Fibroblast of skin of scalp (primary cell): ENCODE results near the gene TMEFF2.

Source experiments
- DNase-seq: peaks from one replicate; pipeline ENCODE4 v3.0.0-alpha.2; 2013

TMEFF2 gene

DNA sequence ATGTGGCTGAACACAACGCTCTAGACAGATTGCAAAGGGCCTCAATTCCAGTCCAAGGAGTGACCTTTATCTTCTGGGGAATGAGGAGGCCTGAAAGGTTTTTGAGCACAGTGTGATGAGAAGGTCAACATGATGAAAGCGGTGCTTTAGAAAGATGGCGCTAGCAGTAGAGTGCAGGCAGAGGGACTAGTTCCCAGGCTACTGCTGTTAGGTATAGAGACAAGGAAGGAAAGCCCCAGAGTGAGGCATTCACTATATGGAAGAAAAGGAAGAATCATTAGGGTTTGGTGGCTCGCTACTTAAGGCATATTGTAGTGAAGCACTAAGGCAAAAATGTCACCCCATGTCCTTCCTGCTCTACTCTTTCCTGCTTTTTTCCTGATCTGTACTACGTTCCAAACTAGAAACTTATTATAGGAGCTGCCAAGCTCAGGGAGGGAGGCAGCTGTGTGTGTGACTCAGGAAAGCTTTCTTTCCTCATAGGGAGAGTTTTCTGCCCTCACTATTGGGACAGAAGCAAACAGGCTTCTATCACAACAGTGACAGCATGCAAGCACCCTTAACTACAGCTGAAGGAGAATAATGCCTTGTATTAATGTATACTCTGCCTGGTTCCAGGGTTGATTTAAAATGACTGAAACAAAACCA lies 187.0 kb downstream of the TMEFF2 start:
- DNase-seq, result peak; percentile 3

DNA sequence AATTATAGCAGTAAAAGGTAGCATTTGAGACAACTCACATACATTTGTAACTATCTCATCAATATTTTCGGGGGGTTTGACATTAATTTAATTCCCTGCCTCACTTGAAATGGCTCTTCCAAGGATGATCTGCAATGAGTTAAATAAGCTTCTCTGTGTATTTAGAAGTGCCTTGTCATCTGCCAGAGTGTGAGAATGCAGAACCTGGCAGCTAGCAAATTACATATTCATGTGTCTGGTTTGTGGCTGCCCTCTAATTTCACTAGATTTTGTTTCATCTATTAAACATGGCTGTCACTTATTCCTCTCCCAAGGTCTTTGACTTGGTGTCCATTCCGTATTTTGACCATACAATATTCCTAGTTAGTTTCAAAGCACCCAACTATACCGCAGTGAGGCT lies 189.5 kb downstream of the TMEFF2 start:
- DNase-seq, result no peak

DNA sequence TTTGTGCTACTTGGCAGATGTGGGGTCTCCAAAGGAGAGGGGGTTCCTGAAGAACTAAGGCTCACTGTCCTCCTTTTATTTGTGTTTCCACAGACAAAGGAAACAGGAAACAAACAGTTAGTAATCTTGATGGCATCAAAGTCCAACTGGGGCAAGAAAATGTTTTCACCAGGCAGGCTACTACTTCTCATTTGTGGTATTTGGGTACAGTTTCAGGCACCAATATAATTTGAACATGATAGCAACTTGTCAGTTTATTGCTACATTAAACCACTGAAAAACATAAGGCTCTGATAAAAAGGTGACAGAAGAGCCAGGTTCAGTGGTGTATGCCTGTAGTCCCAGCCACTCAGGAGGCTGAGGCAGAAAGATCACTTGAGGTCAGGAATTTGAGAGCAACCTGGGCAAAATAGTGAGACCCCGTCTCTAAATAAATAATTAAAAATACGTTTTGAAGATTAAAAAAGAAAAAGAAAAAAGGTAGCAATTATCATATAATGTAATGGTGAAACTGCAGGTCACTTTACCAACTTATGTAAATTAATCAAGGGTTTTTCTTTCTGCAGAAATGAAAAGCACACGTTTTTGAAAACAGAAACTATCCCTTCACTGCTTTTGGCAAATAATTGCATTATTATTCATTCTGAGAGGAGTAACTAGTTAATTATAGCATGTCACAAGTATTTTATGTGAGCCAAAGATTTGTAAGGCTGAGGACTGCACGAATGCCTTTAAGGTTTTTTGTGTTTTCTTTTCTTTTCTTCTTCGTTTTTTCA lies 190.4 kb downstream of the TMEFF2 start:
- no peak for DNase-seq

DNA sequence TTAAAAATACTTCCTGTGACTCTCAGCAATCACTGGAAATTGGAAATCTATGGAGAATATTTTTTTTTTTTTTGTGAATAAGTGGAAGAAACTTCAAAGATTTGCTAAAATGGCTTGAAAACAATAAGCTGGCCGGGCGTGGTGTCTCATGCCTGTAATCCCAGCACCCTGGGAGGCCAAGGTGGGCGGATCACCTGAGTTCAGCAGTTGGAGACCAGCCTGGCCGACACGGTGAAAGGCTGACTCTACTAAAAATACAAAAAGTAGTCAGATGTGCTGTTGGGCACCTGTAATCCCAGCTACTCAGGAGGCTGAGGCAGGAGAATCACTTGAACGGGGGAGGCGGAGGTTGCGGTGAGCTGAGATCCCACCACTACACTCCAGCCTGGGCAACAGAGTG lies 192.3 kb downstream of the TMEFF2 start:
- no peak for DNase-seq

DNA sequence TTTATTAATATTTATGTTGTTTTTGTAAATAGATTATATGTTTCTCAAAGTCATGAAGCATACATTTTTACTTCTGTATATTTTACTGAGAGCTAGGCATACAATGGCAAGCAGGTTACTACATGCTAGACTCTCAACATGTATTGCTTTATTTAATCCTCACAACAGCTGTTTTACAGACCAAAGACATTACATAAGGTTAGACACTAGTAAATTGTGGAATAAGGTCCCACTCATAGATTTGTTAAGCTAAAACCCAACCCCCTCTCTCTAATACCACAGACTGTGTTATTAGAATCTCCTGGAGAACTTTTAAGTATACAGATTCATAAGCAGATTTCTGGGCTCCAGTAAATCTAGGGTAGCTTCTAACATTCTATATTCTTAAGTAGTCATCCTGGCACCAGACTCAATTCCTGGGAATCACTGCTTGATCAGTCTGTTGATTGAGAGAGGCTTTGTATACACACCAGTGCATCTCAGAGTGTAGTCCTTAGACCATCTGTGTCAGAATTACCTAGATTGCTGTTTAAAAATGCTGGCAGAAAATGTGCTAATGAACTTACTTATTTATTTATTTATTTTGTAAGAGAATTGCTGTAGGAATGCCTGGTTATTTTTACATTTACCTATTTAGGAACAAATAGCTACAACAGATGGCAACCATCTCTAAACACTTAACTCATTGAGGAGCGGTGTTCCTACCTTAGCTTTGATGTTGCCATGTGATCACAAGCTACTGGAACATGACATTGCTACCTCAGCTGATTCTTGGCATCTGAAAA lies 194.3 kb downstream of the TMEFF2 start:
- DNase-seq, result no peak

DNA sequence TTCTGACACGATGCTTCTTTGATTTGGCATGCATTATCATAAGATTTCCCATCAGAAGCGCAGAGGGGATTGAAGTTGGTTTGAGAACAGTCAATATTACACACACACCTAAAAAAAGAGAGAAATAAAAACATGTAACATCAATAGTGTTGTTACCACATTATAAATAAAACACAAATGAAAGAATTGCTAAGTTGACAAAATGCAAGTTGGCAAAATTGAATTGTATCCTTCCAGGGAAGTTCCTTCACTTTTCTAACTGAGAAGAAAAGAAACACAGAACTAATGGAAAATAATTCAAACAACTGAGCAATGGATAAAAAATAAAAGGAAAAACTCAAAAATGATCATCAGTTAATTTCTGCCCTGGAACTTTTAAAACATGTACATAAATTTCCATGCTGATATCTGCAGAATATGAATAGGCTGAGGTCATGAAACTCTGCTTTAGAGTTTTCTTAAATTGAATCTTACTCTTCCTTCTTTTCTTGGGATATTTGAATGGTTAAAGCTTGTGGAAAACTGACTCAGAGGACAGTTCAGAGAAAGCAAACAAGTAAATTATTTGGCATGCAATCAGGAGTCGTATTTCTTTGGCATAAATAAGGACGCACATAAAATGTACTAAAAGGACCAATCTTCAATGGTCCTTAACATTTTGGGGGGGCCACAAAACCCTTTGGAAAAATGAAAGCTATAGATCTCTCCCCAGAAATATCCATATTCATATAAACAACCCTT lies 195.5 kb downstream of the TMEFF2 start:
- DNase-seq, result no peak

DNA sequence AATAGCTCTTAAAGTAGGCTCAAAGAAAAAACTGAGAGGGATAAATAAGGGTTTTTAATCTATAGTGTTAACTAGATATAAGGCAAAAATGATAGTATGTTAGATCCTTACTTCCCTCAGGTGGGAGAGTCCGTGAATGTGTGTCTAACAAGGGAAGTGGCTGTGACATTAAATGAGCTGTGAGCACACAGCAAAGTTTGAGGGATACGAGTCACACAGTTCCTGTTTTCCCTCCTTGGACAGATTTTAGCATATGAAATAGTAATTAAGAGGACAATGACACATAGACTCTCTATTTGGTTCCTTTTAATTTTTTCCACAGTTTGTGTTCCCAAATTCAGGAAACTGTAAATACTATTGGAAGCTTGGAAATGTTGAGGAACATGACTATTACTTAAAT lies 199.4 kb downstream of the TMEFF2 start:
- DNase-seq, result no peak

DNA sequence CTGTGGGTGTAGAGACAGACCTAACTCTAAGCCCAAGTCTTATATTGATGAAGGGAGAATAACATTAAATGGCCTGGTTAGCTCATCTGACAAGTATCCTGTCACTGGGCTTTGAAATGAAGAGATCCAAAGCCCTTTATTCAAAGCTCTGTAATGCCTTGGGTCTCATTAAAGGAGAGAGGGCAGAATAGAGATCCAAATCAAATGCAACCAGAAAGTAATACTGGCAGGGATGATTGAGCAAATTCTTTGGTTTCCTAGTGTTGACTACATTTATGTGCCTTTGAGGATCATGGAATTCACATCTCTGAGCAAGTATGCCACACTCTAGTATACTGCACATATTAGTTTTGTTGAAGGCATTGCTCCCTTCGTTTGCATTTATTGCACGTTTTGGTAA lies 200.0 kb downstream of the TMEFF2 start:
- peak; percentile 29 for DNase-seq

DNA sequence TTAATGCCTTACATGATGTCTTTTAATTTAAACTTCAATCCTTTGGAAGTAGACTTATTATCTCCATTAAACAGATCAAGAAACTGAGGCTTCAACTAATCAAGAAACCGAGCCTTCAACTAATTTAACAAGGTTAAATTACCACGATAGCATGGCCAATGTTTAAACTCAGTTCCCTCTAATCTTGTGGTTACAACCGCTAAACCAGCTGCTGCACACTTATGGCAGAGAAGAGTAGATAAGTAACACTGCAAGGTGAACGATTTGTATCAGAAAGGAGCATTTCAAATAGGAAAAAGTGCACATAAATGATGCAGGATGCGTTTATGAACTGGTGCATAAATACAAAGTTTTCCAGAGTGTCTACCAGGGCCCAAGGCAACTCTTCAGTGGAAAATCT lies 203.3 kb downstream of the TMEFF2 start:
- no peak for DNase-seq

DNA sequence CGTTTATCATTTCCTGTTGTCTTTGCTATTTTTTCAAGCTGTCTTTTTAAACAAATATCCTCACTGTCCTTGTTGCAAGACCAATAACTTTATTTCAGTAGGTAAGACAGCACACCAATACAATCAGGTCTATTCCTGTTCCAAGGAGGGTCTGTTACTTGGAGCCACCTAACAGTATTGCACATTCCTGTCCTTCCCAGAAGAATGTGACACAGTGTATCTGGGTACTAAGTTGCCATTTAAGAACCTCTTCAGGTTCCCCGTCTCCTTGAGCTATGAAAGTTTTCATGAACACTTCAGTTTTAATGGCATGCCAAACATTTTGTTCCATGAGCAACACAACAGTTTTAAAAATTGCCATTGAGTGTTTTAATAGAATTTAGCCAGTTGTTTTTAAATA lies 209.0 kb downstream of the TMEFF2 start:
- DNase-seq, result no peak

DNA sequence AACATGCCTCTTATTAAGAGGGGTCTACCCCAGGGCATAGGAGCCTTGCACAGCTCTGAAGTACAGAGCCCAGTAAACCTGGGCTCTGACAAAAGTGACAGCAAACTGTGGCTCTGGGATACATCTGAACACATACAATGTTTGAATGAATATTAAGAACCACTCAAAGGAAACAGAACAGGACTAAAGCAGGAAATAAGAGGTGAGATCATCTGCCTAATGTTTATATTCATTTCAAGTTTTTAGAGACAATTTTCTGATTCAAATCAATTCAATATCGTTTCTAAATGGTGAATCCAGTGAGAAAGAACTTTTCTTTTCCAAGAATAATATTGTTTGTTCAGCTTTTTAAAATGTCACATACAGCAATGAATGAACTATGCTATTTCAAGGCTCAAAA lies 211.1 kb downstream of the TMEFF2 start:
- DNase-seq, result no peak

DNA sequence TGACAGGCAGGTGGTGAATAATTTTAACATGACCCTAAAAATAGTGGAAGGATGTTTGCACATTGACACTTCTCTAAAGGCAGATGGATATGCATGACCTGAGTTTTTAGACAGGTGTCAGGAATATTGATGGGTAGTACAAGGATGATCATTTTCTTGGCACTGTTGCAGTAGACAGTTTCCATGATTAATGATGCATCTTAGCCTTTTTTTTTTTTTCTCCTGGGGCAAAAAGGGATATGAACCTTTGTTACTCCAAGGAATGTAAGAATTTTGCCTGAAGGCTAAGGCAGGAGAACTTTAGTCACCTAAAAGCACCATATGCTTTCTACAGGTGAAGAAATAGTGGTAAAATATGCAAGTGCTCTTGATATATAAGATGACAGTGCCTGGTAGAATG lies 211.5 kb downstream of the TMEFF2 start:
- no peak for DNase-seq

DNA sequence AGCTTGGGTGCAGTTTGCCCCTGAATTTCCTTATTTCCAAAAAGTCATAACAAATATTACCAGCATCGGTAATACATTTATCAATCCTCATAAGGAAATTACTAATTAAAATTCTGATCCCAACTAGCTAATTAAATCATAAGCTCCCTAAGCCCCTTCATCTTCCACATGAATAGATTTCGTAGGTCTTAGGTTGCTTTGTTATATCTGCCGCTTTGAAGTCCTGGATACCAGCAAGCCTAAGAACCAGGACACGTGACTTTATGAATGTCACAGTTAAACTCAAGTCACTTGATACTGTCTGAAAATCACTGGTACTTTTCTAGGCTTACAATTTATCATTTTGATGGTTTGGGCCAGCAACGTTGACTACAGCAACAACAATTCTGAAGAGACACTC lies 213.0 kb downstream of the TMEFF2 start:
- DNase-seq, result no peak

DNA sequence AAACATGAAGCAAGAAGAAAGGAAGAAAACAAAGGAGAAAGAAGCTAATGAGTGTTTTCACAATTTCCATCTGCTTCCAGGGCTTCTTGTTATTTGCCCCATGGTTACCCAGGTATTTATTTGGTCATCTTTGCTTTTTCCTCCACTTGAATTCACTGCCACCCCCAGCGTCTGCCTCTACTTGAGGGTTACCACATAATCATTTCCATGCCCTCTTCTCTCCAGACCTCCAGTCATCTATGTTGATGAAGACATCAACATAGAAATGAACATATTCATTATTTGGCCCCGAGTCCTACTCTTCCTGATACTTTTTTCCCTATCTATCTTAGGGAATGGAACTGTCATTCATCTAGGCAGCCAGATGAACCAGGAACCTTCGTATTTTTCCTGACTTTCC lies 214.2 kb downstream of the TMEFF2 start:
- DNase-seq, result no peak

DNA sequence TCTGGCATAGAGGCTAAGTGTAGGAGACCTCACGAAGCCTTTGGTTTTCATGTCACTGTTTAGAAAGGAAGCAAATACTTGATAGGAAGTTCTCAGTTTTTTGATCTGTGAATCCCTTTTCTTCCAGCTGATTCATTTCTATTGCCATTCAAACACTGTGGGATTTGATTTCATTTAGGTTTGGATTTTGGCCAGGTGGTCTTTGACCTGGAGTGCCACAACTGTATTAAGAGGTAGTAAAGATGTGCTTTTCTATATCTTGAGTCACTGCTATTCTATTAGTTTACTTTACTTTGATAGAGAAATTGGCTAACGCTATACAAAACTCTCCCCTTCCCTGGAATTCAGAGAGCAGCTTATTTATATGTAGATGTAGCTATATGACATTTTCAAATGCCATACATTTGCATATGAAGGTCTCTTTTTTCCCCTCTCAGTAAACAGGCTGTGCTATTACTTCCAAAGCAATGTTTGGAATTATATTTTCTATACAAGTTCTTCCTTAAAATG lies 215.5 kb downstream of the TMEFF2 start:
- no peak for DNase-seq

DNA sequence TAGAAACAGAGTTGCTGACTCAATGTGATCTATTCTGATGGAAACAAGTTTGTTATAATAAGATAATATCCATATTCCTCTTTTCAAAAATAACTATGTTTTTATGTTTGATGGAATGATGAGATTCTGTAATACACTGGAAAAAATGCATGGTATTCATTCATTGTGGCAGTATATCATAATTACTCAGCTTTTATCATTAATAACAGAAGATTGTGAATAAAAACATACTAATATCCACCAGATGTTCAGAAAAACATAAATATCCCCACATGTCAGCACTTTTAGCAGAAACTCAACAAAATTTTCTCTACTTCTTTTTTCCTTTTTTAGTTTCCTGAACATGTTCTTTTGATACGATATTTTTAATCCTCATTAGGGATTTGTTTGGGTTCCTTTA lies 217.0 kb downstream of the TMEFF2 start:
- peak; percentile 67 for DNase-seq

DNA sequence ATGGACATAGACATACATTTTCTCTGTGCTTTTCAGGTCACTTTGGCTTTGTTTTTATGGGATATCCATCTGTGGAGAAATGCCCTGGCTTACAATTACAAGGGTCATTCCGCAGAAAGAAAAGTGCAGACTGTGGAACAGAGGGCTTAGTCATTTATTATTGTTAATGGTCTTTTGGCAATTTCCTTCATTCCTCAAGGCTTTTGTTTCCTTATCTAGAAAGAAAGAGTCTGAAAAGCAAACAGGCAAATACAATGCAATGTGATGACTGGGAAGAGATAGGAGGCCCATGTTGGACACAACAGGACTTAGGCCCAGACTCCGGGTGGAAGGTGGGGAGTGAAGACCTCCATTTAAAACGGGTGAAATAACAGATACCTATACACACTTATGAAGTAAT lies 218.3 kb downstream of the TMEFF2 start:
- peak; percentile 51 for DNase-seq

DNA sequence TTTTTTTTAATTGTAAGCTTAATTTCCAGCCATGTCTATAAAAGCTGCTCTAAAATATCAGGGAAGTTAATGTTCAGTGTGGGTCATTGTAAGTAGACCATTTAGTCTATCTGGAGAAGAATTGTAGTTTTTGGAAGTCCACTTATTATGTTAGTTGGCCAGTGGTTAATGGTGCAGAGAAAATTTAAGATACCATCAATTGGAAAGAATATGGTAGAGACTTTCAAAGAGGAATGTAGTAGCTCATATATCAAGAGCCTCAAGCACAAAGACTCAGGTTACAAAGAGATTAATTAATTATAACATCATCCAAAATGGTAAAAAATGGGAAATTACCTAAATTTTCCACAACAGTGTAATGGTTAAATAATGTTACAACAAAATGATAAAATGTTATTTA lies 220.1 kb downstream of the TMEFF2 start:
- DNase-seq, result no peak

DNA sequence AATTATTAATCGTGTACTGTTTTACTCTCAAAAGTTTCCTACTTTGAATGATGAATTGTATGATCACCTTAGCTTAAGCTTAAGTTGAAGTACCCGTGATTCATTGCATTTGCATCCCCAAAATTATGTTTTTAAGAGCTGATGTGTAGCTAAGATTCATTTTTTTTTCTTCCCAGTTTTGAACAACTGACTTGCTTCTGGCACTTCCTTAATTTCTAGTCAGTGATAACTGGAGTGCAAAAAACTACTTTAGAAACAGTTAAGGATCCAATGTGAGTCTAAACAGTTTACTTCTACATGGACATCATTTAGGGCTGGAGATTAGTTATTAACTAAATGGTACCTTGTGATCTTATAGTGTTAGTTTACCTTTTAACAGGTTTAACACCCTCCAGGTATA lies 223.9 kb downstream of the TMEFF2 start:
- no peak for DNase-seq

DNA sequence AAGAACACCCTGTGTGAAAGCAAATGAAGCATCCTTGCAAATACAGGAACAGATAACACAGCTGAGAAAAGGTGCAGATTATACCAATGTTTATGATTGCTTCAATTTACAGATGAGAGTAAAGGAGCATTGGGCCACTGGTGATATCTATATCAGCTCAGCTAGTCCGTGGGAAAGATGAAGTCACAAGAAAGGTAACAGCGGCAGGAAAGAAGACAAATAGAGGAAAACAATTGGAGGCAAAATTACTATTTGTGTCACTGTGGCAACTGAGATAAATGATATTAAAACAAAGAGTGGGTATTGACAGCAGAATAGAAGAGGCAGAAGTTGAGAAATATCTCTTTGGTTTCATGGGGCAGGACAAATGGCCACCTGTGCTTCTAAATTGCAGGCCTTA lies 226.6 kb downstream of the TMEFF2 start:
- DNase-seq, result no peak

DNA sequence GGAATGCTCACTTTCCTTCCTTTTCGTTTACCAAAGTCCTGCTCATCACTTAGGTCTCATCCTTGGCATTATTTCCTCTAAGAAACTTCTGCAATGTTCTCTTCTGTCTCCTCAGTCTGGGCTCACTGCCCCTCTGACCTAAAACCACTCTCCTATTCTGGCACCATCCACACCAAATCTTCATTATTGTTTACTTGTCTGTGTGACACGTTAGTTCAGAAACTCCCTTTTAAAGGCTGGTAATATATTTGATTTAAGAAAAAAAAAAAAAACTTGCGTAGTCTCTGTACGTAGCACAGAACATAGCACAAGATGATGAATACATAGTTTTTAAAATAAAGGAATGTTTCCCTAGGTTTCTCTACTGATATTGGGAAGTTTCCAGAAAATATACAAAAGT lies 229.0 kb downstream of the TMEFF2 start:
- no peak for DNase-seq

DNA sequence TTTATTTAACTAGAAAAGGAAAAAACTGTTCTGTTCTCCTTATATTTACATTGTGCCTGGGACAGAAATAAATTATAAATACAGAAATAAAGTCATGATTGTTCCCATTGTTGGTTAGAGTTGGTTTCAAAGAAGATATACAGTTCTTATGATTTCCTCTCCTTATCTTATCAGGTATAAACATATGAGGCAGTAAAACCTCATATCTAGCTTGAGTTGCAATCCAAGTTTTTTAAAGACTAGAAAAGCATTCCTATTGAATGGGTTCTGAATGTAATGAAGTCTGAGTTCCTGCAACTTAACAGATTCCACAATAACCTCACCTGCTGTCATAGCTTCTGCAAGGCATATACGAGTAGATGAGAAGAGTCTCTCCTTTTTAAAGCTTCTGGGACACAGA lies 233.2 kb downstream of the TMEFF2 start:
- no peak for DNase-seq

DNA sequence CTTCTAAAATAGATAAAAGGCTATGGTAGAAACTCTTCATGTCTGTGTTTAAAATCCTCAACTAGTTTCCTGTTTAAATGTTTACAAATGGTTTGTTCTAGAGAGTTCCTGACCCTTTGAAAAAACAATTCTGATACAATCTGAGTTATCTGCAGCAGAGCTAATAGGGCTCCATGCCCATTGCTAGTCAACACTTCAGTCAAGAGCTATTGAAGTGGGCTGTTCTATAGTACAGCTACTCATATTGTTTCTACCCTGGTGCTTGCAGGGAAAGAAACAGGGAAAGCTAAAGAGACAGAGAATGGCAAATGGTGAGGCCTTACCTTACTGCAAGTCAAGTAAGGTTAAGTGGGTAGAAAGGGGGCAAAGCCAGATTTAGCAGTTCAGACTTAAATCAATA lies 235.5 kb downstream of the TMEFF2 start:
- no peak for DNase-seq
